Measurements from ENCODE around the gene PCNX2. TPM values are rescaled to one million over a fixed set of nuclear protein-coding genes. Genes with fewer than 3 reads are reported as not detected.

Gene PCNX2
- total and polyA plus RNA-seq, 10 of the 15 experiments (the other 5 are each of a cell fraction or from before 2014, with no cell fraction given), result 2.1 to 16.4 (median 8.1) TPM

GRCh38 chr1:233127157-233127556 lies 168.4 kb downstream of the PCNX2 start:
- DNase-seq (ENCODE audit: low read depth, low spot score) (no peak), ATAC-seq (no peak), FAIRE-seq (no peak)
- ChIA-PET CTCF (no interaction called here), POLR2A (no interaction called here), RAD21 (ENCODE audit: unreplicated experiment) (no interaction called here), SMC1A (ENCODE audit: uncharacterized antibody, unreplicated experiment) (no interaction called here)
- Histone ChIP-seq H3K27me3 (replicated peaks in 1 of 2; ENCODE audit: control insufficient read depth in 2 of 2, insufficient read depth in 2 of 2, low read length in 1 of 2) (no peaks in the 10 kb centered on the region), H3K4me2 (ENCODE audit: control insufficient read depth, insufficient read depth) (no peak overlapping the region), H3K27ac (ENCODE audit: control insufficient read depth, insufficient read depth) (no peak overlapping the region), H3K79me2 (ENCODE audit: control insufficient read depth, insufficient read depth, low read length) (no peaks in the 10 kb centered on the region), H3K4me3 (no peak overlapping the region), H3K9ac (ENCODE audit: control insufficient read depth, insufficient read depth, low read length) (no peak overlapping the region), H4K20me1 (ENCODE audit: control insufficient read depth, insufficient read depth) (no peaks in the 10 kb centered on the region), H2AFZ (ENCODE audit: control insufficient read depth, low read depth, low read length) (no peak overlapping the region), H3K36me3 (ENCODE audit: control insufficient read depth in 2 of 2, insufficient read depth in 2 of 2, low read length in 1 of 2) (no peaks in the 10 kb centered on the region), H3K4me1 (ENCODE audit: control insufficient read depth, insufficient read depth, low read length) (no peaks in the 10 kb centered on the region), H3K9me3 (replicated peaks; ENCODE audit: control insufficient read depth, insufficient read depth, low read length) (no peaks in the 10 kb centered on the region; the same call in 2 of the 3 replicates)
- intact Hi-C loops (cut with micrococcal nuclease; ENCODE audit: unreplicated experiment), result no loop called here
- 98% methylated on average over 7 of the region's 7 CpGs for WGBS (ENCODE audit: insufficient coverage, insufficient replicate concordance, low lambda C conversion rate, missing lambda C conversion rate)
- BruUV-seq (replicated peaks), result no TSS peak
- in situ Hi-C loops (cut with MboI), result no loop called here
- no peak for TF ChIP-seq RELB (IDR thresholded peaks at IDR 0.05; ENCODE audit: low read depth)
- TF ChIP-seq HCFC1 (IDR thresholded peaks at IDR 0.05; ENCODE audit: low read length), result no peak
- TF ChIP-seq NR2F1 (conservative IDR thresholded peaks at IDR 0.05), result no peak
- TF ChIP-seq ZBTB11 (CRISPR knock-in tag; IDR thresholded peaks at IDR 0.05), result no peak
- TF ChIP-seq ZNF24 (IDR thresholded peaks at IDR 0.05), result no peak
- no peak for TF ChIP-seq USF1 (IDR thresholded peaks at IDR 0.05; ENCODE audit: borderline replicate concordance, extremely low read length, insufficient read depth, low read depth, low read length)
- no peak for TF ChIP-seq ZBTB40 (IDR thresholded peaks at IDR 0.05; ENCODE audit: borderline replicate concordance)
- no peak for TF ChIP-seq STAT1 (conservative IDR thresholded peaks at IDR 0.05)
- TF ChIP-seq NR2C1 (IDR thresholded peaks at IDR 0.05), result no peak
- no peak for TF ChIP-seq CHD4 (IDR thresholded peaks at IDR 0.05)
- no peak for TF ChIP-seq ETV6 (conservative IDR thresholded peaks at IDR 0.05 in 1 of 2, IDR thresholded peaks at IDR 0.05 in 1 of 2; ENCODE audit: borderline replicate concordance in 1 of 2, low read depth in 1 of 2)
- no peak for TF ChIP-seq CHD2 (IDR thresholded peaks at IDR 0.05; ENCODE audit: borderline replicate concordance, low read depth, low read length)

Measured in GM12878 (cell line).